HepG2 (cell line): ENCODE data around the gene TAF6L. TPM values are rescaled to one million over a fixed set of nuclear protein-coding genes. Genes with fewer than 3 reads are reported as not detected.
A peak's percentile ranks its signal among the peaks of the same experiment; 100 is the strongest.

Experiments used
- LCORL ChIP-seq, 2 experiments: fragments of 450-650 bp in 1 of 2; sonication (generic) in 1 of 2; formaldehyde crosslinking in 1 of 2; IDR thresholded peaks; 2 replicates each; pipeline versions ENCODE4 v1.5.0 to v1.6.1; 2017 to 2020; ENCODE audit warnings: antibody characterized with exemption in 1 of 2, missing genetic modification reagents in 1 of 2
- NFIC ChIP-seq: IDR thresholded peaks from 2 replicates; pipeline ENCODE4 v1.6.1; 2012; ENCODE audit warnings: mild to moderate bottlenecking, low read length, inconsistent platforms
- TEAD2 ChIP-seq: sonication (generic); formaldehyde crosslinking; IDR thresholded peaks from 2 replicates; pipeline ENCODE4 v1.9.0; 2021; ENCODE audit warnings: missing genetic modification reagents
- ZNF136 ChIP-seq: sonication (generic); formaldehyde crosslinking; IDR thresholded peaks from 2 replicates; pipeline ENCODE4 v1.8.1; 2022; ENCODE audit warnings: low read depth, mild to moderate bottlenecking, moderate library complexity, missing genetic modification reagents
- ZNF589 ChIP-seq: sonication (generic); formaldehyde crosslinking; conservative IDR thresholded peaks from 2 replicates; pipeline ENCODE4 v1.8.0; 2022; ENCODE audit warnings: mild to moderate bottlenecking, moderate library complexity, missing genetic modification reagents
- ZNF737 ChIP-seq: sonication (generic); formaldehyde crosslinking; IDR thresholded peaks from 2 replicates; pipeline ENCODE4 v1.5.0; 2020; ENCODE audit warnings: missing genetic modification reagents, mild to moderate bottlenecking, borderline replicate concordance
- ZSCAN30 ChIP-seq: sonication (generic); formaldehyde crosslinking; IDR thresholded peaks from 2 replicates; pipeline ENCODE4 v1.5.0; 2020; ENCODE audit warnings: mild to moderate bottlenecking, missing genetic modification reagents
- polyA plus RNA-seq, 8 experiments: library from polyadenylated mRNA; depleted of rRNA in 3 of 8; stranded (reverse) in 7 of 8; unstranded in 1 of 8; fragments of >200 nt; fragmentation: Illumina TruSeq in 4 of 8; extraction: Trizol in 4 of 8; gene quantifications; 2 replicates each; pipeline versions ENCODE4 v1.2.1 to v1.2.3, GENCODE V29; 2011 to 2016; ENCODE audit warnings: low read depth in 4 of 8, missing spikeins in 1 of 8, mixed read lengths in 1 of 8; ENCODE audit not compliant: insufficient read depth in 1 of 8
- total RNA-seq, 5 experiments: library from RNA; depleted of rRNA; stranded (reverse); fragments of >200 nt; fragmentation: Illumina TruSeq; extraction: Trizol; gene quantifications; 2 replicates each; pipeline ENCODE4 v1.2.3, GENCODE V29; 2016; ENCODE audit warnings: low read depth in 1 of 5
- TF ChIP-seq, protein P1 (sequence below): sonication (generic); formaldehyde crosslinking; IDR thresholded peaks from 2 replicates; pipeline ENCODE4 v1.4.0; 2020; ENCODE audit warnings: missing genetic modification reagents
- TF ChIP-seq, protein P2 (sequence below): sonication (generic); formaldehyde crosslinking; IDR thresholded peaks from 2 replicates; pipeline ENCODE4 v1.8.1; 2022; ENCODE audit warnings: mild to moderate bottlenecking, missing genetic modification reagents
- TF ChIP-seq, protein P3 (sequence below): sonication (generic); formaldehyde crosslinking; IDR thresholded peaks from 2 replicates; pipeline ENCODE4 v1.5.1; 2020; ENCODE audit warnings: mild to moderate bottlenecking, missing genetic modification reagents, borderline replicate concordance
- TF ChIP-seq, protein P4 (sequence below): sonication (generic); formaldehyde crosslinking; conservative IDR thresholded peaks from 2 replicates; pipeline ENCODE4 v1.4.0; 2020; ENCODE audit warnings: mild to moderate bottlenecking, missing genetic modification reagents, moderate library complexity

TAF6L gene
- total and polyA plus RNA-seq, 2 of the 13 experiments (the other 11 are each of a cell fraction or from before 2014, with no cell fraction given): 12.6 to 19.4 TPM

DNA sequence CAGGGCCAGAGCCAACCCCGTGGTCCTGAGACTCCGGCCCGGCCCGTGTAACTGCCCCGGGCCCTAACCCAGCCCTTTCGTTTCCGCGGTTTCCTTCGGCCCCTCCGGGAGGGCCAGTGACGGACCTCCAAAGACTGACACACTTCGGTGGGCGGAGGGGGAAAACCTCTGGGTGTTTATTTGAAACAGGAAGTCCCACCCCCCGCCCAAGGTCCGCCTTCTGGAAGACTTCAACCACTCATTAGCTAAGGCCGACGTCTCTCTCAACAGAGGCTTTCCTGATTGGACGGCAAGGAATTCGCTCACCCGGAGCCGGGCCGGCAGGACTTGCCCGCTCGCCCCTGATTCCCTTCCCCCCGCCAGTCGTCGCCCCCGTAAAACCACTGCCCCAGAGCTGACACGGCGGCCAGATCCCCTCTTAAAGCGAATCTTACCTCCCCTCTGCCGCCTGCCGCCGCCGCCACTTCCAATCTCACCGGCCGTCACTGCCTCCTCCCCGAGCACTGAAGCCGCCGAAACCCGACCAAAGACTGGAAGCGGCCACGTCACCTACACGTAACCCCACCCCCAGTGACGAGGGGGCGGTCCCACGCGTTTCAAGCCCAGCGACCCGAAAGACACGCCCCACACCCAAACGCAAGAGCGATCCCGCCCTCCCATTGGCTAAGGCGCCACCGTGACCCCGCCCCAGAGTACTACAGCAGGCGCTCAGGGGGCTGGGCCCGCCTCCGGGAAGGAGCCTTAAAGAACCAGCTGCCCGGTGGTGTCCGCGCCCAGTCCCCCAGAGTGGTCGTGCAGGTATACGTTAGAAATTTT is 60.5 kb downstream of the TAF6L start, which contains the start of gene STX5 (continued):
- TF ChIP-seq, protein P1, sequence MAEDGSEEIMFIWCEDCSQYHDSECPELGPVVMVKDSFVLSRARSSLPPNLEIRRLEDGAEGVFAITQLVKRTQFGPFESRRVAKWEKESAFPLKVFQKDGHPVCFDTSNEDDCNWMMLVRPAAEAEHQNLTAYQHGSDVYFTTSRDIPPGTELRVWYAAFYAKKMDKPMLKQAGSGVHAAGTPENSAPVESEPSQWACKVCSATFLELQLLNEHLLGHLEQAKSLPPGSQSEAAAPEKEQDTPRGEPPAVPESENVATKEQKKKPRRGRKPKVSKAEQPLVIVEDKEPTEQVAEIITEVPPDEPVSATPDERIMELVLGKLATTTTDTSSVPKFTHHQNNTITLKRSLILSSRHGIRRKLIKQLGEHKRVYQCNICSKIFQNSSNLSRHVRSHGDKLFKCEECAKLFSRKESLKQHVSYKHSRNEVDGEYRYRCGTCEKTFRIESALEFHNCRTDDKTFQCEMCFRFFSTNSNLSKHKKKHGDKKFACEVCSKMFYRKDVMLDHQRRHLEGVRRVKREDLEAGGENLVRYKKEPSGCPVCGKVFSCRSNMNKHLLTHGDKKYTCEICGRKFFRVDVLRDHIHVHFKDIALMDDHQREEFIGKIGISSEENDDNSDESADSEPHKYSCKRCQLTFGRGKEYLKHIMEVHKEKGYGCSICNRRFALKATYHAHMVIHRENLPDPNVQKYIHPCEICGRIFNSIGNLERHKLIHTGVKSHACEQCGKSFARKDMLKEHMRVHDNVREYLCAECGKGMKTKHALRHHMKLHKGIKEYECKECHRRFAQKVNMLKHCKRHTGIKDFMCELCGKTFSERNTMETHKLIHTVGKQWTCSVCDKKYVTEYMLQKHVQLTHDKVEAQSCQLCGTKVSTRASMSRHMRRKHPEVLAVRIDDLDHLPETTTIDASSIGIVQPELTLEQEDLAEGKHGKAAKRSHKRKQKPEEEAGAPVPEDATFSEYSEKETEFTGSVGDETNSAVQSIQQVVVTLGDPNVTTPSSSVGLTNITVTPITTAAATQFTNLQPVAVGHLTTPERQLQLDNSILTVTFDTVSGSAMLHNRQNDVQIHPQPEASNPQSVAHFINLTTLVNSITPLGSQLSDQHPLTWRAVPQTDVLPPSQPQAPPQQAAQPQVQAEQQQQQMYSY (CRISPR knock-in tag): no peak; the same call in none of the 2 replicates
- TF ChIP-seq ZNF589 (CRISPR knock-in tag): no peak
- TF ChIP-seq ZNF737 (CRISPR knock-in tag): no peak; the same call in 1 of the 2 replicates
- TF ChIP-seq ZNF136 (CRISPR knock-in tag): no peak
- TF ChIP-seq, protein P2, sequence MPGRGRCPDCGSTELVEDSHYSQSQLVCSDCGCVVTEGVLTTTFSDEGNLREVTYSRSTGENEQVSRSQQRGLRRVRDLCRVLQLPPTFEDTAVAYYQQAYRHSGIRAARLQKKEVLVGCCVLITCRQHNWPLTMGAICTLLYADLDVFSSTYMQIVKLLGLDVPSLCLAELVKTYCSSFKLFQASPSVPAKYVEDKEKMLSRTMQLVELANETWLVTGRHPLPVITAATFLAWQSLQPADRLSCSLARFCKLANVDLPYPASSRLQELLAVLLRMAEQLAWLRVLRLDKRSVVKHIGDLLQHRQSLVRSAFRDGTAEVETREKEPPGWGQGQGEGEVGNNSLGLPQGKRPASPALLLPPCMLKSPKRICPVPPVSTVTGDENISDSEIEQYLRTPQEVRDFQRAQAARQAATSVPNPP (CRISPR knock-in tag): no peak
- no peak for TF ChIP-seq TEAD2 (CRISPR knock-in tag)
- TF ChIP-seq, protein P3, sequence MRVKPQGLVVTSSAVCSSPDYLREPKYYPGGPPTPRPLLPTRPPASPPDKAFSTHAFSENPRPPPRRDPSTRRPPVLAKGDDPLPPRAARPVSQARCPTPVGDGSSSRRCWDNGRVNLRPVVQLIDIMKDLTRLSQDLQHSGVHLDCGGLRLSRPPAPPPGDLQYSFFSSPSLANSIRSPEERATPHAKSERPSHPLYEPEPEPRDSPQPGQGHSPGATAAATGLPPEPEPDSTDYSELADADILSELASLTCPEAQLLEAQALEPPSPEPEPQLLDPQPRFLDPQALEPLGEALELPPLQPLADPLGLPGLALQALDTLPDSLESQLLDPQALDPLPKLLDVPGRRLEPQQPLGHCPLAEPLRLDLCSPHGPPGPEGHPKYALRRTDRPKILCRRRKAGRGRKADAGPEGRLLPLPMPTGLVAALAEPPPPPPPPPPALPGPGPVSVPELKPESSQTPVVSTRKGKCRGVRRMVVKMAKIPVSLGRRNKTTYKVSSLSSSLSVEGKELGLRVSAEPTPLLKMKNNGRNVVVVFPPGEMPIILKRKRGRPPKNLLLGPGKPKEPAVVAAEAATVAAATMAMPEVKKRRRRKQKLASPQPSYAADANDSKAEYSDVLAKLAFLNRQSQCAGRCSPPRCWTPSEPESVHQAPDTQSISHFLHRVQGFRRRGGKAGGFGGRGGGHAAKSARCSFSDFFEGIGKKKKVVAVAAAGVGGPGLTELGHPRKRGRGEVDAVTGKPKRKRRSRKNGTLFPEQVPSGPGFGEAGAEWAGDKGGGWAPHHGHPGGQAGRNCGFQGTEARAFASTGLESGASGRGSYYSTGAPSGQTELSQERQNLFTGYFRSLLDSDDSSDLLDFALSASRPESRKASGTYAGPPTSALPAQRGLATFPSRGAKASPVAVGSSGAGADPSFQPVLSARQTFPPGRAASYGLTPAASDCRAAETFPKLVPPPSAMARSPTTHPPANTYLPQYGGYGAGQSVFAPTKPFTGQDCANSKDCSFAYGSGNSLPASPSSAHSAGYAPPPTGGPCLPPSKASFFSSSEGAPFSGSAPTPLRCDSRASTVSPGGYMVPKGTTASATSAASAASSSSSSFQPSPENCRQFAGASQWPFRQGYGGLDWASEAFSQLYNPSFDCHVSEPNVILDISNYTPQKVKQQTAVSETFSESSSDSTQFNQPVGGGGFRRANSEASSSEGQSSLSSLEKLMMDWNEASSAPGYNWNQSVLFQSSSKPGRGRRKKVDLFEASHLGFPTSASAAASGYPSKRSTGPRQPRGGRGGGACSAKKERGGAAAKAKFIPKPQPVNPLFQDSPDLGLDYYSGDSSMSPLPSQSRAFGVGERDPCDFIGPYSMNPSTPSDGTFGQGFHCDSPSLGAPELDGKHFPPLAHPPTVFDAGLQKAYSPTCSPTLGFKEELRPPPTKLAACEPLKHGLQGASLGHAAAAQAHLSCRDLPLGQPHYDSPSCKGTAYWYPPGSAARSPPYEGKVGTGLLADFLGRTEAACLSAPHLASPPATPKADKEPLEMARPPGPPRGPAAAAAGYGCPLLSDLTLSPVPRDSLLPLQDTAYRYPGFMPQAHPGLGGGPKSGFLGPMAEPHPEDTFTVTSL (CRISPR knock-in tag): no peak
- TF ChIP-seq LCORL (IDR thresholded peaks at IDR 0.05): no peak
- peak; percentile 47 for TF ChIP-seq LCORL (CRISPR knock-in tag; IDR thresholded peaks at IDR 0.05)
- no peak for TF ChIP-seq NFIC
- no peak for TF ChIP-seq ZSCAN30 (CRISPR knock-in tag)
- TF ChIP-seq, protein P4, sequence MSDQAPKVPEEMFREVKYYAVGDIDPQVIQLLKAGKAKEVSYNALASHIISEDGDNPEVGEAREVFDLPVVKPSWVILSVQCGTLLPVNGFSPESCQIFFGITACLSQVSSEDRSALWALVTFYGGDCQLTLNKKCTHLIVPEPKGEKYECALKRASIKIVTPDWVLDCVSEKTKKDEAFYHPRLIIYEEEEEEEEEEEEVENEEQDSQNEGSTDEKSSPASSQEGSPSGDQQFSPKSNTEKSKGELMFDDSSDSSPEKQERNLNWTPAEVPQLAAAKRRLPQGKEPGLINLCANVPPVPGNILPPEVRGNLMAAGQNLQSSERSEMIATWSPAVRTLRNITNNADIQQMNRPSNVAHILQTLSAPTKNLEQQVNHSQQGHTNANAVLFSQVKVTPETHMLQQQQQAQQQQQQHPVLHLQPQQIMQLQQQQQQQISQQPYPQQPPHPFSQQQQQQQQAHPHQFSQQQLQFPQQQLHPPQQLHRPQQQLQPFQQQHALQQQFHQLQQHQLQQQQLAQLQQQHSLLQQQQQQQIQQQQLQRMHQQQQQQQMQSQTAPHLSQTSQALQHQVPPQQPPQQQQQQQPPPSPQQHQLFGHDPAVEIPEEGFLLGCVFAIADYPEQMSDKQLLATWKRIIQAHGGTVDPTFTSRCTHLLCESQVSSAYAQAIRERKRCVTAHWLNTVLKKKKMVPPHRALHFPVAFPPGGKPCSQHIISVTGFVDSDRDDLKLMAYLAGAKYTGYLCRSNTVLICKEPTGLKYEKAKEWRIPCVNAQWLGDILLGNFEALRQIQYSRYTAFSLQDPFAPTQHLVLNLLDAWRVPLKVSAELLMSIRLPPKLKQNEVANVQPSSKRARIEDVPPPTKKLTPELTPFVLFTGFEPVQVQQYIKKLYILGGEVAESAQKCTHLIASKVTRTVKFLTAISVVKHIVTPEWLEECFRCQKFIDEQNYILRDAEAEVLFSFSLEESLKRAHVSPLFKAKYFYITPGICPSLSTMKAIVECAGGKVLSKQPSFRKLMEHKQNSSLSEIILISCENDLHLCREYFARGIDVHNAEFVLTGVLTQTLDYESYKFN (CRISPR knock-in tag): peak; percentile 26; the same call in 1 of the 2 replicates
